Panc1 (cell line): Measurements from ENCODE around the gene MACROD1. TPM values are rescaled to one million over a fixed set of nuclear protein-coding genes. Genes with fewer than 3 reads are reported as not detected.

Experiments
- ATAC-seq: fragments of 200-7000 bp; cut with Tn5 transposase; 2 replicates; pipeline ENCODE4 v1.9.1; 2020; ENCODE audit warnings: mild to moderate bottlenecking, moderate library complexity
- BruUV-seq: library from RNA; stranded (reverse); fragments of 400-500 nt; replicated peaks from 2 replicates; lab custom pipeline; 2021; lab: Mats Ljungman, UMichigan
- CTCF ChIA-PET: fragments of 300-600 bp; sonication (Branson Sonifier 250); formaldehyde crosslinking; loops from one replicate; lab custom pipeline; 2022; ENCODE audit warnings: antibody characterized with exemption; lab: Charles Lee
- POLR2A ChIA-PET: fragments of 300-600 bp; sonication (Branson Sonifier 250); formaldehyde crosslinking; loops from one replicate; lab custom pipeline; 2022; ENCODE audit warnings: antibody characterized with exemption; lab: Charles Lee
- DNase-seq: peaks from one replicate; pipeline ENCODE4 v3.0.0-alpha.2; 2010; ENCODE audit warnings: low read depth, low spot score
- H3K27ac ChIP-seq: 2 replicates; pipeline ENCODE4 v1.5.1; 2011; ENCODE audit warnings: mild to moderate bottlenecking, low read length, inconsistent platforms
- H3K27me3 ChIP-seq: fragments of 200-500 bp; sonication (Bioruptor generic); 2 replicates; pipeline ENCODE4 v1.6.0; 2014; ENCODE audit warnings: low read length, inconsistent platforms; ENCODE audit not compliant: control insufficient read depth, insufficient read depth
- H3K36me3 ChIP-seq: fragments of 200-500 bp; sonication (Bioruptor generic); 2 replicates; pipeline ENCODE4 v1.5.1; 2014; ENCODE audit warnings: inconsistent platforms, mild to moderate bottlenecking, low read length, moderate library complexity; ENCODE audit not compliant: control insufficient read depth, insufficient read depth
- H3K4me1 ChIP-seq: 2 replicates; pipeline ENCODE4 v1.5.1; 2011; ENCODE audit warnings: inconsistent platforms, mild to moderate bottlenecking, low read length, moderate library complexity; ENCODE audit not compliant: control insufficient read depth, insufficient read depth
- H3K4me3 ChIP-seq, 2 experiments: 2 replicates each; pipeline ENCODE4 v1.5.1; 2011 to 2012; ENCODE audit warnings: low read depth in 2 of 2, low read length in 2 of 2, mild to moderate bottlenecking in 2 of 2, inconsistent platforms in 1 of 2, moderate library complexity in 1 of 2
- H3K9me3 ChIP-seq: fragments of 200-500 bp; sonication (Bioruptor generic); 2 replicates; pipeline ENCODE4 v1.5.1; 2014; ENCODE audit warnings: low read depth, mild to moderate bottlenecking, inconsistent platforms, low read length, moderate library complexity; ENCODE audit not compliant: control insufficient read depth, insufficient read depth
- CTCF ChIP-seq: fragments of 450-650 bp; IDR thresholded peaks from 2 replicates; pipeline ENCODE4 v1.5.1; 2017; ENCODE audit warnings: mild to moderate bottlenecking
- POLR2AphosphoS5 ChIP-seq: IDR thresholded peaks from 2 replicates; pipeline ENCODE4 v1.6.1; 2012; ENCODE audit warnings: mild to moderate bottlenecking, low read depth, low read length, moderate library complexity
- REST ChIP-seq, 2 experiments: IDR thresholded peaks; 2 replicates each; pipeline ENCODE4 v1.6.1; 2011 to 2012; ENCODE audit warnings: low read depth in 2 of 2, control low read depth in 1 of 2, low read length in 1 of 2, mild to moderate bottlenecking in 1 of 2, moderate library complexity in 1 of 2; ENCODE audit not compliant: insufficient read depth in 1 of 2
- SIN3A ChIP-seq: IDR thresholded peaks from 2 replicates; pipeline ENCODE4 v1.6.1; 2012; ENCODE audit warnings: low read depth, mild to moderate bottlenecking, low read length, moderate library complexity, borderline replicate concordance; ENCODE audit not compliant: insufficient read depth
- TCF7L2 ChIP-seq: IDR thresholded peaks from 2 replicates; pipeline ENCODE4 v1.6.1; 2011; ENCODE audit warnings: mild to moderate bottlenecking, low read depth, low read length, inconsistent platforms
- in situ Hi-C: cut with HindIII; loops from 2 replicates; pipeline ENCODE4 v1.10.0; 2016; ENCODE audit warnings: low sequenced_read_pairs, low pct_unique_long_range_greater_than_20kb
- intact Hi-C: fragments of 100-400 bp; cut with micrococcal nuclease; formaldehyde crosslinking; loops from one replicate; pipeline ENCODE4 v1.10.0; 2022; ENCODE audit not compliant: unreplicated experiment
- total RNA-seq: library from RNA; stranded (reverse); gene quantifications from one replicate; pipeline ENCODE4 v1.2.1, GENCODE V29; 2021; ENCODE audit not compliant: unreplicated experiment

Gene MACROD1
- total RNA-seq, 1 experiment from 2014 or later: 16.8 TPM

GRCh38 chr11:64097468-64098317 is 68.2 kb downstream of the MACROD1 start:
- ATAC-seq (no peak), DNase-seq (no peak)
- no peak for TF ChIP-seq CTCF
- no peak for TF ChIP-seq POLR2AphosphoS5
- no peak for TF ChIP-seq TCF7L2
- no peak for TF ChIP-seq REST (IDR thresholded peaks at IDR 0.05; ENCODE audit: insufficient read depth in 1 of 2, low read depth in 2 of 2, low read length in 1 of 2)
- TF ChIP-seq SIN3A: no peak
- Histone ChIP-seq H3K4me3 (no peak overlapping the region), H3K36me3 (no peaks in the 10 kb centered on the region), H3K9me3 (no peaks in the 10 kb centered on the region), H3K27ac (no peak overlapping the region), H3K27me3 (no peaks in the 10 kb centered on the region), H3K4me1 (peaks cover 32% of the 10 kb centered on the region)
- no TSS peak for BruUV-seq
- intact Hi-C loops: no loop called here
- ChIA-PET POLR2A (no interaction called here), CTCF (no interaction called here)
- in situ Hi-C loops: no loop called here

- H3K9me3 ChIP-seq: no peaks in the 10 kb centered on the region
- no peak overlapping the region for H3K27ac ChIP-seq
- in situ Hi-C loops (no loop called here), intact Hi-C loops (no loop called here)
- peaks cover 41% of the 10 kb centered on the region for H3K4me1 ChIP-seq
- ATAC-seq (no peak), DNase-seq (no peak)
- ChIA-PET POLR2A (no interaction called here), CTCF (interaction anchor here (0.7 kb wide), 1 partner anchor 57 kb away, joined by 5 read pairs; no protein-coding TSS in a partner anchor)
- no TSS peak for BruUV-seq
- H3K27me3 ChIP-seq: no peaks in the 10 kb centered on the region
- H3K4me3 ChIP-seq: no peak overlapping the region
- no peaks in the 10 kb centered on the region for H3K36me3 ChIP-seq
- TF ChIP-seq SIN3A (no peak), POLR2AphosphoS5 (no peak), CTCF (no peak), REST (IDR thresholded peaks at IDR 0.05; ENCODE audit: insufficient read depth in 1 of 2, low read depth in 2 of 2, low read length in 1 of 2) (no peak), TCF7L2 (no peak)
Measured at GRCh38 chr11:64096835-64097234, 69.1 kb downstream of the MACROD1 start.
